HG03108 (cell line): Measurements from ENCODE around the gene CCDC38.

Source experiments
- ATAC-seq: cut with Tn5 transposase; IDR thresholded peaks from one replicate; pipeline ENCODE4 v1.9.1; 2021; ENCODE audit warnings: moderate library complexity; ENCODE audit not compliant: unreplicated experiment

CCDC38 gene

GRCh38 chr12:95838125-95838524 is 104.3 kb downstream of the CCDC38 start:
- ATAC-seq: no peak

- no peak for ATAC-seq
Observed at GRCh38 chr12:95837240-95838038, 105.0 kb downstream of the CCDC38 start.

GRCh38 chr12:95836630-95837239 is 105.7 kb downstream of the CCDC38 start:
- ATAC-seq: no peak

- ATAC-seq: no peak
Observed at GRCh38 chr12:95836185-95836609, 106.2 kb downstream of the CCDC38 start.

GRCh38 chr12:95834572-95834971 is 107.8 kb downstream of the CCDC38 start:
- no peak for ATAC-seq

GRCh38 chr12:95830335-95831089 is 111.9 kb downstream of the CCDC38 start:
- ATAC-seq: no peak

GRCh38 chr12:95829395-95829794 is 113.0 kb downstream of the CCDC38 start:
- no peak for ATAC-seq

GRCh38 chr12:95820096-95820703 is 122.2 kb downstream of the CCDC38 start:
- no peak for ATAC-seq
